HepG2 (cell line): Measurements from ENCODE around the gene PHACTR1. TPM values are rescaled to one million over a fixed set of nuclear protein-coding genes. Genes with fewer than 3 reads are reported as not detected.

ENCODE experiments used
- ATAC-seq: fragments of 200-7000 bp; cut with Tn5 transposase; 3 replicates; pipeline ENCODE4 v1.9.1; 2020; ENCODE audit warnings: mild to moderate bottlenecking, moderate library complexity
- BruUV-seq: library from RNA; stranded (reverse); fragments of 400-500 nt; replicated peaks from 2 replicates; lab custom pipeline; 2021; lab: Mats Ljungman, UMichigan
- CTCF ChIA-PET: fragments of 300-600 bp; formaldehyde crosslinking; extraction: SDS; loops from one replicate; lab custom pipeline; 2021; ENCODE audit warnings: low total read pairs, inconsistent platforms, low intra/inter-chr PET ratio; lab: Yijun Ruan, JAX
- POLR2A ChIA-PET: fragments of 350-600 bp; sonication (Branson Sonifier 250); formaldehyde crosslinking; loops from one replicate; lab custom pipeline; 2020; ENCODE audit warnings: antibody characterized with exemption, inconsistent platforms; lab: Yijun Ruan, JAX
- DNase-seq: peaks from one replicate; pipeline ENCODE4 v3.0.0-alpha.2; 2015; ENCODE audit warnings: low spot score
- FAIRE-seq: peaks from 3 replicates; lab custom pipeline; 2011; peaks lifted over from hg19 to GRCh38; lab: Jason Lieb, UNC
- H2AFZ ChIP-seq: one replicate; pipeline ENCODE4 v1.6.1; 2011; ENCODE audit warnings: low read length, inconsistent platforms
- H3K27ac ChIP-seq: fragments of 300-600 bp; 3 replicates; pipeline ENCODE4 v1.8.0; 2011; ENCODE audit warnings: mixed run types, mild to moderate bottlenecking, mixed read lengths, low read length, inconsistent platforms; ENCODE audit not compliant: insufficient read depth; ENCODE audit errors: extremely low read length
- H3K27me3 ChIP-seq, 2 experiments: fragments of 200-600 bp in 1 of 2; 2 replicates in 1 of 2; 3 replicates in 1 of 2; pipeline versions ENCODE4 v1.6.0 to v1.8.0; 2011; ENCODE audit warnings: low read length in 2 of 2, mild to moderate bottlenecking in 2 of 2, moderate library complexity in 2 of 2, inconsistent platforms in 1 of 2; ENCODE audit not compliant: insufficient read depth in 2 of 2, control insufficient read depth in 1 of 2
- H3K36me3 ChIP-seq, 2 experiments: fragments of 200-600 bp in 1 of 2; replicated peaks in 1 of 2; 2 replicates in 1 of 2; 3 replicates in 1 of 2; pipeline versions ENCODE4 v1.5.1 to v1.8.0; 2011; ENCODE audit warnings: low read length in 2 of 2, inconsistent platforms in 1 of 2; ENCODE audit not compliant: insufficient read depth in 2 of 2, control insufficient read depth in 1 of 2
- H3K4me1 ChIP-seq: 2 replicates; pipeline ENCODE4 v1.5.1; 2012; ENCODE audit warnings: low read length, inconsistent platforms; ENCODE audit not compliant: insufficient read depth
- H3K4me2 ChIP-seq: 2 replicates; pipeline ENCODE4 v1.6.0; 2011; ENCODE audit warnings: low read depth, low read length, inconsistent platforms
- H3K4me3 ChIP-seq, 3 experiments: fragments of 200-600 bp in 1 of 3; sonication (generic), shearing (Covaris generic) in 1 of 3; replicated peaks in 1 of 3; 2 replicates each; pipeline ENCODE4 v1.5.1; 2011 to 2016; ENCODE audit warnings: low read length in 3 of 3, inconsistent platforms in 2 of 3, low read depth in 2 of 3, mild to moderate bottlenecking in 2 of 3, control low read depth in 1 of 3, mixed read lengths in 1 of 3; ENCODE audit not compliant: insufficient read depth in 1 of 3
- H3K79me2 ChIP-seq: one replicate; pipeline ENCODE4 v1.6.1; 2011; ENCODE audit warnings: low read length, inconsistent platforms; ENCODE audit not compliant: insufficient read depth
- H3K9ac ChIP-seq: 2 replicates; pipeline ENCODE4 v1.6.0; 2011; ENCODE audit warnings: mild to moderate bottlenecking, low read depth, low read length, inconsistent platforms; ENCODE audit not compliant: insufficient read depth
- H3K9me3 ChIP-seq: 2 replicates; pipeline ENCODE4 v1.5.1; 2012; ENCODE audit warnings: mild to moderate bottlenecking, low read length
- H4K20me1 ChIP-seq: 2 replicates; pipeline ENCODE4 v1.6.0; 2011; ENCODE audit warnings: inconsistent platforms, mild to moderate bottlenecking, low read length, moderate library complexity; ENCODE audit not compliant: insufficient read depth
- MAFK ChIP-seq, 2 experiments: IDR thresholded peaks in 1 of 2; conservative IDR thresholded peaks in 1 of 2; 2 replicates each; pipeline ENCODE4 v1.6.1; 2011; ENCODE audit warnings: improper control_type of control experiment in 2 of 2, low read length in 2 of 2
- MYNN ChIP-seq: sonication (generic); formaldehyde crosslinking; IDR thresholded peaks from 2 replicates; pipeline ENCODE4 v1.4.0; 2020; ENCODE audit warnings: mild to moderate bottlenecking, low read depth, missing genetic modification reagents
- ZNF235 ChIP-seq: sonication (generic); formaldehyde crosslinking; IDR thresholded peaks from 2 replicates; pipeline ENCODE4 v1.8.1; 2023; ENCODE audit warnings: mild to moderate bottlenecking, missing genetic modification reagents, borderline replicate concordance
- WGBS: methylation state at CpG from one replicate; pipeline ENCODE4 v1.1.6; 2017; ENCODE audit warnings: low lambda C conversion rate; 5-methylcytosine and 5-hydroxymethylcytosine counted together
- in situ Hi-C: cut with HindIII; loops from 2 replicates; pipeline ENCODE4 v1.10.0; 2017; ENCODE audit warnings: low pct_unique_long_range_greater_than_20kb; ENCODE audit not compliant: extremely low pct_ligation_motif_present
- intact Hi-C: fragments of 100-400 bp; cut with micrococcal nuclease; formaldehyde crosslinking; loops from one replicate; pipeline ENCODE4 v1.10.0; 2022; ENCODE audit not compliant: unreplicated experiment
- polyA plus RNA-seq, 8 experiments: library from polyadenylated mRNA; depleted of rRNA in 3 of 8; stranded (reverse) in 7 of 8; unstranded in 1 of 8; fragments of >200 nt; fragmentation: Illumina TruSeq in 4 of 8; extraction: Trizol in 4 of 8; gene quantifications; 2 replicates each; pipeline versions ENCODE4 v1.2.1 to v1.2.3, GENCODE V29; 2011 to 2016; ENCODE audit warnings: low read depth in 4 of 8, missing spikeins in 1 of 8, mixed read lengths in 1 of 8; ENCODE audit not compliant: insufficient read depth in 1 of 8
- total RNA-seq, 5 experiments: library from RNA; depleted of rRNA; stranded (reverse); fragments of >200 nt; fragmentation: Illumina TruSeq; extraction: Trizol; gene quantifications; 2 replicates each; pipeline ENCODE4 v1.2.3, GENCODE V29; 2016; ENCODE audit warnings: low read depth in 1 of 5

PHACTR1 gene
- total and polyA plus RNA-seq, 2 of the 13 experiments (the other 11 are each of a cell fraction or from before 2014, with no cell fraction given) = 0.09 TPM; not detected in 1

DNA sequence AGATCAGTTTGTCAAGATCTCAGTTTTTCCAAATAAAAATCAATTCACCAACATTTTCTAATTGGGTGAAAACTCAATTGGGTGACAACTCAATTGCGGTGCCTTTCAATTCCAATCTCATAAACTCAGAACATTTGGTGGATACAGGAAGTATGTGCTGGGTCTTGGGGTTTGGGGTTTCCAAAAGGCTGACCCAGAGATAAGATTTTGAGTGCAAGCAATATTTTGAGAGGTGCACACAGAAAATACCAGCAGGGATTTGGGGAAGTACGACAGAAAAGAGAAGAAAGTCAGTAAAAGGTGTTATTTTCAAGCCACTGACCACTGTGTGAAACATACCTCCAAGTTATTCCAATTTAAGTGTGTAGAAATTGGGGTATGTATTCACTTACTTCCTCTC lies 258.0 kb downstream of the PHACTR1 start:
- POLR2A ChIA-PET = no interaction called here
- Histone ChIP-seq H3K4me2 (no peak overlapping the region), H3K27ac (no peak overlapping the region), H3K9ac (no peak overlapping the region), H3K36me3 (no peaks in the 10 kb centered on the region), H3K27me3 (peaks cover 0 to 5% of the 10 kb centered on the region in 2 experiments; a peak in 2 of 5 replicates), H3K9me3 (no peaks in the 10 kb centered on the region), H2AFZ (no peak overlapping the region), H3K4me1 (no peaks in the 10 kb centered on the region), H4K20me1 (no peaks in the 10 kb centered on the region), H3K79me2 (no peaks in the 10 kb centered on the region)
- ATAC-seq (no peak), DNase-seq (no peak)
- intact Hi-C loops = no loop called here
- WGBS = 51% methylated on average over 2 of the region's 2 CpGs
- in situ Hi-C loops = no loop called here
- no TSS peak for BruUV-seq
- TF ChIP-seq MYNN (CRISPR knock-in tag) = no peak
- TF ChIP-seq, all 625 proteins: peak for 0
- no peak overlapping the region for H3K4me3 ChIP-seq
- FAIRE-seq = no peak
- CTCF ChIA-PET = no interaction called here

DNA sequence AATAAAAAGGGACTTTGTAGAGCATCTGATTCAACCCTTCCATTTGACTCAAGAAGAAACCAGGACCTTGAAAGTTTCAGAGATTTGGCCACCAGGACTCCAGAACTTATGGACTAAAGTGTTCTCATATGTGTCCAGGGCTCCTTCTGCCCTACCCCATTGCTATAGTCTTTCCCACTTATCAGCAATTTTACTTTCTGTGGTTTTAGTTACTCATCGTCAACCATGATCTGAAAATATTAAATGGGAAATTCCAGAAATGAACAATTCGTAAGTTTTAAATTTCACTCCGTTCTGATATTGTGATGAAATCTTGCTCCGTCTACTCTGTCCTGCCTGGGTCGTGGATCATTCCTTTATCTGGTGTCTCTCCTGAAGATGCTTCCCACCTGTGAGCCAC lies 259.8 kb downstream of the PHACTR1 start:
- CTCF ChIA-PET = no interaction called here
- no peak overlapping the region for H3K4me2 ChIP-seq
- 37% methylated on average over 5 of the region's 5 CpGs for WGBS
- intact Hi-C loops (no loop called here), in situ Hi-C loops (no loop called here)
- H3K36me3 ChIP-seq = no peaks in the 10 kb centered on the region
- H3K27ac ChIP-seq = no peak overlapping the region
- no peaks in the 10 kb centered on the region for H3K4me1 ChIP-seq
- H3K79me2 ChIP-seq = no peaks in the 10 kb centered on the region
- peaks cover 1% of the 10 kb centered on the region; the same call in 1 of the 2 replicates for H3K9me3 ChIP-seq
- BruUV-seq = no TSS peak
- POLR2A ChIA-PET = no interaction called here
- no peak overlapping the region for H3K9ac ChIP-seq
- H4K20me1 ChIP-seq = no peaks in the 10 kb centered on the region
- DNase-seq (no peak), ATAC-seq (no peak)
- no peak overlapping the region for H2AFZ ChIP-seq
- TF ChIP-seq ZNF235 (CRISPR knock-in tag) (no peak), MAFK (conservative IDR thresholded peaks at IDR 0.05 in 1 of 2, IDR thresholded peaks at IDR 0.05 in 1 of 2; ENCODE audit: low read length in 2 of 2) (0 out of 4 replicates have a peak, but pooled peaks of 1 of the 2 experiments have one; percentile 2)
- TF ChIP-seq, all 625 proteins: peak for 1
- peaks cover 0 to 5% of the 10 kb centered on the region in 2 experiments; a peak in 2 of 5 replicates for H3K27me3 ChIP-seq
- no peak overlapping the region for H3K4me3 ChIP-seq
- FAIRE-seq = no peak
